GM23248 (cell line): Measurements from ENCODE around the gene PEAR1.

Experiments
- EZH2 ChIP-seq: fragments of 200-600 bp; sonication (generic); IDR thresholded peaks from 2 replicates; pipeline ENCODE4 v1.6.1; 2018; ENCODE audit warnings: antibody characterized with exemption, mild to moderate bottlenecking; ENCODE audit not compliant: insufficient read depth, poor library complexity, severe bottlenecking
- EZH2phosphoT487 ChIP-seq: fragments of 200-600 bp; sonication (generic); IDR thresholded peaks from 2 replicates; pipeline ENCODE4 v1.6.1; 2018; ENCODE audit warnings: antibody characterized with exemption, moderate library complexity, mild to moderate bottlenecking, low read depth; ENCODE audit not compliant: insufficient read depth

DNA sequence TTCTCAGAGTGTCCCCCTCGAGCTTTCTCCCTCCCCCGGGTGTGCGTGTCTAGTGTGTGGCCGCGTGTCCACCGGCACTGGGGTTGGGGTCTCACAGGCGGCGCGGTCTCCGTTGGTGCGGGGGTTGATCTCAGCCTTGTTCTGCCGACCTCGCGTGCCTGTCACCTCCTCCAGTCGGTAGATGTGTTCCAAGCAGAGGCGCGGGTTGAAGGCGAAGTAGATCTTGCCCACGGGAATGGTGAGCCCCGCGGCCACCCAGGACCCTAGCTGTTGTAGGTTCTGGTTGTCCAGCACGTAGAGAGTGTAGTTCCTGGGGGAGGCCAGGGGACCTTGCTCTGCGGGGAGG lies 44.4 kb upstream of the PEAR1 start:
- TF ChIP-seq EZH2: no peak
- no peak for TF ChIP-seq EZH2phosphoT487
